Mesenchymal stem cell (in vitro differentiated cells and primary cell): Measurements from ENCODE around the gene TNPO1.

Source experiments
- DNase-seq: peaks from one replicate; pipeline ENCODE4 v3.0.0-alpha.2; 2013
- H2AFZ ChIP-seq: one replicate; pipeline ENCODE4 v1.6.1; 2013; ENCODE audit warnings: low read depth, mild to moderate bottlenecking, control low read depth, inconsistent platforms, low read length, moderate library complexity
- H2AK5ac ChIP-seq: 2 replicates; pipeline ENCODE4 v1.6.1; 2013; ENCODE audit warnings: low read length, moderate library complexity, mild to moderate bottlenecking, inconsistent platforms; ENCODE audit not compliant: severe bottlenecking
- H2BK120ac ChIP-seq: one replicate; pipeline ENCODE4 v1.6.1; 2013; ENCODE audit warnings: low read depth, mild to moderate bottlenecking, inconsistent platforms, low read length, moderate library complexity
- H2BK12ac ChIP-seq, 2 experiments: one replicate each; pipeline ENCODE4 v1.6.1; 2013; ENCODE audit warnings: inconsistent platforms in 2 of 2, low read length in 2 of 2, mild to moderate bottlenecking in 2 of 2, moderate library complexity in 2 of 2, control low read depth in 1 of 2
- H2BK15ac ChIP-seq: one replicate; pipeline ENCODE4 v1.6.1; 2013; ENCODE audit warnings: mild to moderate bottlenecking, low read depth, inconsistent platforms; ENCODE audit not compliant: poor library complexity, severe bottlenecking
- H2BK5ac ChIP-seq: 2 replicates; pipeline ENCODE4 v1.6.1; 2013; ENCODE audit warnings: low read depth, mild to moderate bottlenecking, low read length, control low read depth, inconsistent platforms; ENCODE audit not compliant: poor library complexity, severe bottlenecking
- H3K14ac ChIP-seq, 2 experiments: one replicate each; pipeline ENCODE4 v1.6.1; 2013; ENCODE audit warnings: inconsistent platforms in 2 of 2, low read length in 2 of 2, control low read depth in 1 of 2, mild to moderate bottlenecking in 1 of 2, moderate library complexity in 1 of 2
- H3K18ac ChIP-seq, 2 experiments: one replicate each; pipeline ENCODE4 v1.6.1; 2013; ENCODE audit warnings: inconsistent platforms in 2 of 2, low read length in 2 of 2, control low read depth in 1 of 2, low read depth in 1 of 2, mild to moderate bottlenecking in 1 of 2
- H3K23ac ChIP-seq, 2 experiments: one replicate each; pipeline ENCODE4 v1.6.1; 2013; ENCODE audit warnings: inconsistent platforms in 2 of 2, low read length in 2 of 2, mild to moderate bottlenecking in 2 of 2, moderate library complexity in 2 of 2, control low read depth in 1 of 2
- H3K27ac ChIP-seq: 2 replicates; pipeline ENCODE4 v1.5.1; 2013; ENCODE audit warnings: mild to moderate bottlenecking, moderate library complexity, low read length, control low read depth, inconsistent platforms; ENCODE audit not compliant: poor library complexity, severe bottlenecking
- H3K27me3 ChIP-seq, 2 experiments: 2 replicates each; pipeline versions ENCODE4 v1.6.1 to v1.7.0; 2013; ENCODE audit warnings: low read length in 2 of 2, mild to moderate bottlenecking in 2 of 2, moderate library complexity in 2 of 2, control low read depth in 1 of 2, inconsistent platforms in 1 of 2; ENCODE audit not compliant: control insufficient read depth in 1 of 2, insufficient read depth in 1 of 2
- H3K36me3 ChIP-seq, 2 experiments: 2 replicates each; pipeline versions ENCODE4 v1.6.1 to v1.7.0; 2013; ENCODE audit warnings: low read length in 2 of 2, control low read depth in 1 of 2, inconsistent platforms in 1 of 2, low read depth in 1 of 2, mild to moderate bottlenecking in 1 of 2; ENCODE audit not compliant: insufficient read depth in 2 of 2, control insufficient read depth in 1 of 2
- H3K4ac ChIP-seq, 2 experiments: one replicate each; pipeline ENCODE4 v1.6.1; 2013; ENCODE audit warnings: inconsistent platforms in 2 of 2, low read length in 2 of 2, mild to moderate bottlenecking in 2 of 2, moderate library complexity in 2 of 2, control low read depth in 1 of 2, low read depth in 1 of 2
- H3K4me1 ChIP-seq: 2 replicates; pipeline ENCODE4 v1.6.1; 2013; ENCODE audit warnings: low read depth, low read length, control low read depth; ENCODE audit not compliant: control insufficient read depth, insufficient read depth
- H3K4me2 ChIP-seq: 2 replicates; pipeline ENCODE4 v1.6.1; 2013; ENCODE audit warnings: low read length, mild to moderate bottlenecking, inconsistent platforms; ENCODE audit not compliant: poor library complexity, severe bottlenecking
- H3K4me3 ChIP-seq, 2 experiments: 2 replicates each; pipeline versions ENCODE4 v1.5.1 to v1.7.0; 2013; ENCODE audit warnings: low read length in 2 of 2, mild to moderate bottlenecking in 2 of 2, control low read depth in 1 of 2, low read depth in 1 of 2; ENCODE audit not compliant: insufficient read depth in 1 of 2
- H3K79me1 ChIP-seq: replicated peaks from 2 replicates; pipeline ENCODE4 v1.6.1; 2013; ENCODE audit warnings: mild to moderate bottlenecking, control low read depth, low read length, inconsistent platforms; ENCODE audit not compliant: poor library complexity, severe bottlenecking
- H3K9ac ChIP-seq: 2 replicates; pipeline ENCODE4 v1.7.0; 2013; ENCODE audit warnings: mild to moderate bottlenecking, low read length, moderate library complexity
- H3K9me3 ChIP-seq: 2 replicates; pipeline ENCODE4 v1.7.0; 2013; ENCODE audit warnings: mild to moderate bottlenecking, low read length; ENCODE audit not compliant: control insufficient read depth
- H4K8ac ChIP-seq: one replicate; pipeline ENCODE4 v1.6.1; 2013; ENCODE audit warnings: inconsistent platforms, mild to moderate bottlenecking, low read length, moderate library complexity
- H4K91ac ChIP-seq: one replicate; pipeline ENCODE4 v1.6.1; 2013; ENCODE audit warnings: mild to moderate bottlenecking, low read length, inconsistent platforms
- WGBS: methylation state at CpG from one replicate; pipeline ENCODE4 v1.1.7; 2013; ENCODE audit warnings: mixed read lengths; 5-methylcytosine and 5-hydroxymethylcytosine counted together

The TNPO1 gene

GRCh38 chr5:72848474-72849428, 32.3 kb downstream of the TNPO1 start:
- DNase-seq, result peak; percentile 54
- Histone ChIP-seq H3K23ac (no peak overlapping the region), H3K4me2 (peak overlapping the region; percentile 92), H4K91ac (peak overlapping the region; percentile 98), H4K8ac (peak overlapping the region; percentile 85), H3K4me1 (peaks cover 3% of the 10 kb centered on the region), H2AK5ac (no peak overlapping the region), H3K14ac (peak overlapping the region in 1 of 2 experiments; percentile 4), H3K27ac (peak overlapping the region; percentile 96), H3K9ac (peak overlapping the region; percentile 95), H3K27me3 (no peaks in the 10 kb centered on the region), H3K79me1 (peaks cover 2% of the 10 kb centered on the region), H3K36me3 (peaks cover 3 to 26% of the 10 kb centered on the region in 2 experiments), H2BK120ac (peak overlapping the region; percentile 79), H3K9me3 (no peaks in the 10 kb centered on the region), H3K4me3 (peak overlapping the region; percentile 93 to 95), H2BK15ac (peak overlapping the region; percentile 97), H2BK12ac (no peak overlapping the region), H3K18ac (peak overlapping the region; percentile 93 to 100), H2BK5ac (peak overlapping the region; percentile 1), H2AFZ (peak overlapping the region; percentile 36), H3K4ac (peak overlapping the region; percentile 4 to 95)
- under 1% methylated on average over 62 of the region's 81 CpGs for WGBS

DNA sequence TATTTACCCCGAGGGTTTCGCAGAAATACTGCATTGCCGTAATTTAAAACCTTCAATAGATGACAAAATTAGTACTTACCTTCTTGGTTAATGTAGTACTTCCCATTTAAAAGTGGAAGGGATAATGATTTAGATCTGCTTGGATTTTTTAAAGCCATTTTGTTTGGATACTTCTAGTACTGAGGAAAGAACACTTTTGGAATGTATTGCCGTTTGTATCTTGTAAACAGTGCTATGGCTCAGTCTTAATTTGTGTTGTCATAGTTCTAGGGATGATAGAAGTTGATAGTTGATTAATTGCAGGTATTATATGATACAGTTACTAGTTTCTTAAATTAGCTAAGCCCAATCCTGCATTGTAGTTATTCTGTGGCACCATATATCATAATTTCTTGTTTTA, 33.1 kb downstream of the TNPO1 start:
- Histone ChIP-seq H3K4me1 (peaks cover 3% of the 10 kb centered on the region), H3K4me2 (peak overlapping the region; percentile 16), H4K8ac (no peak overlapping the region), H3K36me3 (peaks cover 3 to 33% of the 10 kb centered on the region in 2 experiments), H2BK12ac (no peak overlapping the region), H3K27ac (no peak overlapping the region), H3K9ac (peak overlapping the region; percentile 95), H3K18ac (no peak overlapping the region), H2AK5ac (no peak overlapping the region), H2AFZ (no peak overlapping the region), H3K27me3 (no peaks in the 10 kb centered on the region), H3K9me3 (no peaks in the 10 kb centered on the region), H4K91ac (no peak overlapping the region), H2BK15ac (no peak overlapping the region), H3K14ac (no peak overlapping the region), H3K4me3 (peak overlapping the region in 1 of 2 experiments; percentile 95), H2BK120ac (no peak overlapping the region), H3K23ac (no peak overlapping the region), H3K79me1 (peaks cover 2% of the 10 kb centered on the region), H3K4ac (no peak overlapping the region), H2BK5ac (no peak overlapping the region)
- WGBS, result 0% methylated on average over 1 of the region's 4 CpGs
- DNase-seq, result peak; percentile 37

- no peak overlapping the region for H4K91ac ChIP-seq
- H3K4me3 ChIP-seq, result peak overlapping the region in 1 of 2 experiments; percentile 95
Measured at GRCh38 chr5:72850113-72850512, 33.7 kb downstream of the TNPO1 start.

DNA sequence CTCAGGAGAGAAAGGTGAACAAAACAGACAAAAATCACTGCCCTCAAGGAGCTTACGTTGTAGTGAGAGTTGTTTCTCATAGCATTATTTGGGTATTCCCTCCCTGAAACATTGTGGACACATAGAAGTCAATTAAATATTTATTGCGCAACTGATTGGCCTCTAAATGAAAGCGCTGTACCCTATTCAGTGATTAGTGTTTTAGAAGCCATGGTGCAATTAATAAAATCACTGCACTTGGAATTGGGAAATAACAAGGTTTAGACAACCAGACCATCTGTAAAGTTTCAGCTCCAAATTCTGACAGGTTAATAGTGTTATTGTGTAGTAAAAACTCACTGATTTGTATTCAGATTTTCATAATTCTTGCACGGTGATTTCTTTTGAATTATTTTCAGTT, 35.9 kb downstream of the TNPO1 start:
- Histone ChIP-seq H3K27me3 (no peaks in the 10 kb centered on the region), H3K9me3 (no peaks in the 10 kb centered on the region), H3K4me2 (no peak overlapping the region), H3K36me3 (peaks cover 9 to 60% of the 10 kb centered on the region in 2 experiments), H3K23ac (no peak overlapping the region), H3K27ac (no peak overlapping the region), H3K79me1 (peaks cover 1% of the 10 kb centered on the region), H3K4me1 (peaks cover 5% of the 10 kb centered on the region), H4K8ac (no peak overlapping the region), H2AFZ (no peak overlapping the region), H2BK12ac (no peak overlapping the region), H2BK15ac (no peak overlapping the region), H3K4ac (no peak overlapping the region), H2AK5ac (no peak overlapping the region), H2BK120ac (no peak overlapping the region), H3K4me3 (peak overlapping the region in 1 of 2 experiments; percentile 26), H2BK5ac (no peak overlapping the region), H4K91ac (no peak overlapping the region), H3K9ac (no peak overlapping the region), H3K18ac (no peak overlapping the region), H3K14ac (no peak overlapping the region)
- no peak for DNase-seq
- WGBS, result 100% methylated on average over 4 of the region's 4 CpGs

More at GRCh38 chr5:72850113-72850512, 33.7 kb downstream of the TNPO1 start:
- Histone ChIP-seq H2BK120ac (no peak overlapping the region), H3K9ac (peak overlapping the region; percentile 95), H3K4ac (no peak overlapping the region), H3K27ac (no peak overlapping the region), H2AK5ac (no peak overlapping the region), H3K9me3 (no peaks in the 10 kb centered on the region), H2BK15ac (no peak overlapping the region), H3K79me1 (peaks cover 4% of the 10 kb centered on the region), H3K18ac (no peak overlapping the region), H4K8ac (no peak overlapping the region), H2AFZ (no peak overlapping the region), H2BK5ac (no peak overlapping the region), H3K14ac (no peak overlapping the region), H2BK12ac (no peak overlapping the region), H3K36me3 (peaks cover 3 to 37% of the 10 kb centered on the region in 2 experiments), H3K23ac (no peak overlapping the region), H3K27me3 (no peaks in the 10 kb centered on the region), H3K4me2 (peak overlapping the region; percentile 61), H3K4me1 (peaks cover 5% of the 10 kb centered on the region)
- 93% methylated on average over 1 of the region's 2 CpGs for WGBS
- DNase-seq, result no peak
